ENCODE measurements around the gene GNB1. TPM values are rescaled to one million over a fixed set of nuclear protein-coding genes. Genes with fewer than 3 reads are reported as not detected.
A peak's percentile ranks its signal among the peaks of the same experiment; 100 is the strongest.

The GNB1 gene
- total and polyA plus RNA-seq, 10 of the 15 experiments (the other 5 are each of a cell fraction or from before 2014, with no cell fraction given) = 23.0 to 392 (median 93.9) TPM

DNA sequence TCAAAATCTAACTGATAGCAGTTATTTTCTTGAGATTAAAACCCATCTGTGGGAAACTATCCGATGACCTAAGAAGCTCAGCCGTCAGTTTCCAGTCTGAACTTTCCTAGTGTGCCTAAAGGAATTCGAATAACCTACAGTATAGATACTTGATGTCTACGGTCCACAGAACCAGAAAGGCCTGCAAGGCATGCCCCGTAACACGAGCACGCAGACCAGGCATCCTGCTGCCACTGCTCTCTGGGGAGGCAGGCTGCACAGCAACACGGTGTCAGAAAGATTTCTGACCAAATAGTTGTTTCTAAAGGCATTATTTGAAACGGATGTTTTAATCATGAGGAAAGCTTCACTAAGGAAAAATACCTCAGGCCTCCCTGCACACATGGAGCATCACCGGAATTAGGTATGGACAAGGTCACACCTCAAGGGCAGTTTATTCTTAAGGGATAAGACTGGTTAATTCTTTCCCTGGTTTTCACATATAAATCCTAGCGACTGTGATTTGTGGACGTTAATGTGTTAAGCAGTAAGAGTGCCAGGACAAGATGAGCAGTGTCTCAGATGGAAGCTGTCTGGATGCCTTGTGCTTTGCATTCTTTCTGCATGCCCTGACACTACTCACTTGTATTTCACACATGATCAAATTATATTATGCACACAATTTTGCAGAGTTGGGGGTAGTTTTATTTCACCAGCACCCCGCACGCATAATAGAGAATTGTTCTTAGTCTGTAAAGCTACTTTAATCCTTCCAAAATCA is 63.6 kb downstream of the GNB1 start:
- in situ Hi-C loops (cut with MboI) = no loop called here
- H3K4me2 ChIP-seq (ENCODE audit: control insufficient read depth, insufficient read depth) = peak overlapping the region; percentile 93; the same call in 1 of the 2 replicates
- intact Hi-C loops (cut with micrococcal nuclease; ENCODE audit: unreplicated experiment) = loop anchor here (5.0 kb wide), 1 partner anchor 80 kb away; no protein-coding TSS in a partner anchor
- POLR2A ChIA-PET = interaction anchor here (0.5 to 2.3 kb wide), 6 partner anchors 12 to 50 kb away, joined by 3 to 7 read pairs (median 3); no protein-coding TSS in a partner anchor
- WGBS (ENCODE audit: insufficient coverage, insufficient replicate concordance, low lambda C conversion rate, missing lambda C conversion rate) = 77% methylated on average over 14 of the region's 14 CpGs
- H3K4me3 ChIP-seq = no peak overlapping the region
- no peak overlapping the region for H2AFZ ChIP-seq (ENCODE audit: control insufficient read depth, low read depth, low read length)
- H3K36me3 ChIP-seq (ENCODE audit: control insufficient read depth in 2 of 2, insufficient read depth in 2 of 2, low read length in 1 of 2) = peaks cover 12 to 26% of the 10 kb centered on the region in 2 experiments
- H3K4me1 ChIP-seq (ENCODE audit: control insufficient read depth, insufficient read depth, low read length) = peaks cover 31% of the 10 kb centered on the region
- no peaks in the 10 kb centered on the region for H3K9me3 ChIP-seq (replicated peaks; ENCODE audit: control insufficient read depth, insufficient read depth, low read length)
- no peaks in the 10 kb centered on the region for H3K27me3 ChIP-seq (replicated peaks in 1 of 2; ENCODE audit: control insufficient read depth in 2 of 2, insufficient read depth in 2 of 2, low read length in 1 of 2)
- H3K27ac ChIP-seq (ENCODE audit: control insufficient read depth, insufficient read depth) = no peak overlapping the region
- SMC1A ChIA-PET (ENCODE audit: uncharacterized antibody, unreplicated experiment) = interaction anchor here (0.5 to 2.6 kb wide), 13 partner anchors 10 to 79 kb away, joined by 3 to 14 read pairs (median 4); partner anchors contain the start of gene NADK
- no peak overlapping the region for H3K9ac ChIP-seq (ENCODE audit: control insufficient read depth, insufficient read depth, low read length)
- no peak for ATAC-seq
- FAIRE-seq = no peak
- no peak for DNase-seq (ENCODE audit: low read depth, low spot score)
- RAD21 ChIA-PET (ENCODE audit: unreplicated experiment) = interaction anchor here (0.8 to 1.4 kb wide), 3 partner anchors 17 to 55 kb away, joined by 3 to 5 read pairs (median 4); no protein-coding TSS in a partner anchor
- BruUV-seq (replicated peaks) = no TSS peak
- CTCF ChIA-PET = interaction anchor here (1.4 to 3.6 kb wide), 4 partner anchors 11 to 79 kb away, joined by 3 to 15 read pairs (median 4); no protein-coding TSS in a partner anchor
- peaks cover 56% of the 10 kb centered on the region for H3K79me2 ChIP-seq (ENCODE audit: control insufficient read depth, insufficient read depth, low read length)
- H4K20me1 ChIP-seq (ENCODE audit: control insufficient read depth, insufficient read depth) = peaks cover 9% of the 10 kb centered on the region; the same call in 1 of the 2 replicates
- TF ChIP-seq EED (IDR thresholded peaks at IDR 0.05; ENCODE audit: low read depth) (no peak), YY1 (IDR thresholded peaks at IDR 0.05; ENCODE audit: low read depth, low read length) (no peak), NBN (IDR thresholded peaks at IDR 0.05) (no peak), SMAD5 (IDR thresholded peaks at IDR 0.05; ENCODE audit: low read depth) (no peak), SPI1 (IDR thresholded peaks at IDR 0.05; ENCODE audit: borderline replicate concordance, insufficient read depth, low read depth, low read length) (no peak), TCF3 (IDR thresholded peaks at IDR 0.05; ENCODE audit: borderline replicate concordance, insufficient read depth, low read depth, low read length) (no peak), IKZF1 (conservative IDR thresholded peaks at IDR 0.05) (no peak), POLR2A (IDR thresholded peaks at IDR 0.05; ENCODE audit: low read depth, low read length) (no peak), SP1 (IDR thresholded peaks at IDR 0.05; ENCODE audit: low read depth, low read length) (no peak), ZNF622 (IDR thresholded peaks at IDR 0.05) (no peak), FOS (IDR thresholded peaks at IDR 0.05; ENCODE audit: borderline replicate concordance, extremely low read depth, insufficient read length) (no peak), NFXL1 (IDR thresholded peaks at IDR 0.05; ENCODE audit: borderline replicate concordance) (no peak), SREBF1 (IDR thresholded peaks at IDR 0.05; ENCODE audit: low read length) (no peak), NFYB (IDR thresholded peaks at IDR 0.05; ENCODE audit: insufficient read depth, low read depth, low read length) (no peak)
- TF ChIP-seq, protein P1, sequence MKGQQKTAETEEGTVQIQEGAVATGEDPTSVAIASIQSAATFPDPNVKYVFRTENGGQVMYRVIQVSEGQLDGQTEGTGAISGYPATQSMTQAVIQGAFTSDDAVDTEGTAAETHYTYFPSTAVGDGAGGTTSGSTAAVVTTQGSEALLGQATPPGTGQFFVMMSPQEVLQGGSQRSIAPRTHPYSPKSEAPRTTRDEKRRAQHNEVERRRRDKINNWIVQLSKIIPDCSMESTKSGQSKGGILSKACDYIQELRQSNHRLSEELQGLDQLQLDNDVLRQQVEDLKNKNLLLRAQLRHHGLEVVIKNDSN (IDR thresholded peaks at IDR 0.05; ENCODE audit: borderline replicate concordance, extremely low read length, insufficient read depth, low read depth, low read length) = no peak
- TF ChIP-seq, protein P2, sequence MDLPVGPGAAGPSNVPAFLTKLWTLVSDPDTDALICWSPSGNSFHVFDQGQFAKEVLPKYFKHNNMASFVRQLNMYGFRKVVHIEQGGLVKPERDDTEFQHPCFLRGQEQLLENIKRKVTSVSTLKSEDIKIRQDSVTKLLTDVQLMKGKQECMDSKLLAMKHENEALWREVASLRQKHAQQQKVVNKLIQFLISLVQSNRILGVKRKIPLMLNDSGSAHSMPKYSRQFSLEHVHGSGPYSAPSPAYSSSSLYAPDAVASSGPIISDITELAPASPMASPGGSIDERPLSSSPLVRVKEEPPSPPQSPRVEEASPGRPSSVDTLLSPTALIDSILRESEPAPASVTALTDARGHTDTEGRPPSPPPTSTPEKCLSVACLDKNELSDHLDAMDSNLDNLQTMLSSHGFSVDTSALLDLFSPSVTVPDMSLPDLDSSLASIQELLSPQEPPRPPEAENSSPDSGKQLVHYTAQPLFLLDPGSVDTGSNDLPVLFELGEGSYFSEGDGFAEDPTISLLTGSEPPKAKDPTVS (IDR thresholded peaks at IDR 0.05; ENCODE audit: low read depth, low read length) = no peak
- TF ChIP-seq, protein P3, sequence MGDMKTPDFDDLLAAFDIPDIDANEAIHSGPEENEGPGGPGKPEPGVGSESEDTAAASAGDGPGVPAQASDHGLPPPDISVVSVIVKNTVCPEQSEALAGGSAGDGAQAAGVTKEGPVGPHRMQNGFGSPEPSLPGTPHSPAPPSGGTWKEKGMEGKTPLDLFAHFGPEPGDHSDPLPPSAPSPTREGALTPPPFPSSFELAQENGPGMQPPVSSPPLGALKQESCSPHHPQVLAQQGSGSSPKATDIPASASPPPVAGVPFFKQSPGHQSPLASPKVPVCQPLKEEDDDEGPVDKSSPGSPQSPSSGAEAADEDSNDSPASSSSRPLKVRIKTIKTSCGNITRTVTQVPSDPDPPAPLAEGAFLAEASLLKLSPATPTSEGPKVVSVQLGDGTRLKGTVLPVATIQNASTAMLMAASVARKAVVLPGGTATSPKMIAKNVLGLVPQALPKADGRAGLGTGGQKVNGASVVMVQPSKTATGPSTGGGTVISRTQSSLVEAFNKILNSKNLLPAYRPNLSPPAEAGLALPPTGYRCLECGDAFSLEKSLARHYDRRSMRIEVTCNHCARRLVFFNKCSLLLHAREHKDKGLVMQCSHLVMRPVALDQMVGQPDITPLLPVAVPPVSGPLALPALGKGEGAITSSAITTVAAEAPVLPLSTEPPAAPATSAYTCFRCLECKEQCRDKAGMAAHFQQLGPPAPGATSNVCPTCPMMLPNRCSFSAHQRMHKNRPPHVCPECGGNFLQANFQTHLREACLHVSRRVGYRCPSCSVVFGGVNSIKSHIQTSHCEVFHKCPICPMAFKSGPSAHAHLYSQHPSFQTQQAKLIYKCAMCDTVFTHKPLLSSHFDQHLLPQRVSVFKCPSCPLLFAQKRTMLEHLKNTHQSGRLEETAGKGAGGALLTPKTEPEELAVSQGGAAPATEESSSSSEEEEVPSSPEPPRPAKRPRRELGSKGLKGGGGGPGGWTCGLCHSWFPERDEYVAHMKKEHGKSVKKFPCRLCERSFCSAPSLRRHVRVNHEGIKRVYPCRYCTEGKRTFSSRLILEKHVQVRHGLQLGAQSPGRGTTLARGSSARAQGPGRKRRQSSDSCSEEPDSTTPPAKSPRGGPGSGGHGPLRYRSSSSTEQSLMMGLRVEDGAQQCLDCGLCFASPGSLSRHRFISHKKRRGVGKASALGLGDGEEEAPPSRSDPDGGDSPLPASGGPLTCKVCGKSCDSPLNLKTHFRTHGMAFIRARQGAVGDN (IDR thresholded peaks at IDR 0.05) = no peak
- TF ChIP-seq, protein P4, sequence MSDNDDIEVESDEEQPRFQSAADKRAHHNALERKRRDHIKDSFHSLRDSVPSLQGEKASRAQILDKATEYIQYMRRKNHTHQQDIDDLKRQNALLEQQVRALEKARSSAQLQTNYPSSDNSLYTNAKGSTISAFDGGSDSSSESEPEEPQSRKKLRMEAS (IDR thresholded peaks at IDR 0.05; ENCODE audit: low read depth, low read length) = no peak

All from GM12878 (cell line).